ENCODE measurements around the gene KIF12. TPM values are rescaled to one million over a fixed set of nuclear protein-coding genes. Genes with fewer than 3 reads are reported as not detected.

KIF12 gene
- polyA plus RNA-seq, 3 donors: not detected

DNA sequence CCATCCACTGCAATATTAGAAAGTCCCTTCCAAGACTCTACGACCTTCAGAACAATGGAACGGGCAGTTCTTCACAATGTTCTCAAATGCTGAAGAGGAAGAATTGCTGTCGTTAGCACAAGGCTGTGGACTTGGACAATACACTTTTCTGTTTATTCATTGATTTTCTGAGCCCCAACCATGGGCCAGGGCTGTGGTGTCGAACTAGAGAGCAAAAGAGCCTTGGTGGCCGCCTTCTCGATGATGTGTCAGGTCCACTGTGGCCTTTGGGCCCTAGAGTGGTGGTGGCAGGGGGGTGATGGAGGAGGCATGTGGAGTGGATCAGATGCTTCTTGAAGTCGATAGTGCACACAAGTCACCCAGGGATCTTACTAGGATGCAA lies 18.5 kb upstream of the KIF12 start:
- H3K4me3 Mint-ChIP-seq: no peak overlapping the region
- H3K27me3 Mint-ChIP-seq (ENCODE audit: low read depth in 3 of 3): peaks cover 7 to 27% (median 13%) of the 10 kb centered on the region in 3 donors
- H3K36me3 Mint-ChIP-seq: no peaks in the 10 kb centered on the region
- Histone ChIP-seq H2AFZ (ENCODE audit: insufficient read depth, low read depth, low read length, poor library complexity, severe bottlenecking) (no peak overlapping the region), H3K4me3 (replicated peaks in 1 of 3; ENCODE audit: low read depth in 2 of 3, low read length in 3 of 3) (no peak overlapping the region), H3K9me3 (replicated peaks in 1 of 2; ENCODE audit: control insufficient read depth in 1 of 2, insufficient read depth in 1 of 2, low read length in 2 of 2) (no peaks in the 10 kb centered on the region), H4K20me1 (ENCODE audit: insufficient read depth, low read length) (no peaks in the 10 kb centered on the region), H3K79me2 (ENCODE audit: insufficient read depth, low read length) (no peaks in the 10 kb centered on the region), H3K4me2 (replicated peaks; ENCODE audit: extremely low read depth, low read length, poor library complexity, severe bottlenecking) (no peak overlapping the region), H3K36me3 (replicated peaks in 1 of 2; ENCODE audit: control insufficient read depth in 1 of 2, insufficient read depth in 2 of 2, low read length in 2 of 2) (no peaks in the 10 kb centered on the region), H3K9ac (ENCODE audit: insufficient read depth, low read length, poor library complexity, severe bottlenecking) (no peak overlapping the region), H3K4me1 (ENCODE audit: control insufficient read depth in 1 of 2, insufficient read depth in 2 of 2, low read length in 2 of 2) (no peaks in the 10 kb centered on the region), H3K27ac (ENCODE audit: low read depth in 1 of 2, low read length in 2 of 2) (no peak overlapping the region), H3K27me3 (ENCODE audit: control insufficient read depth in 2 of 2, insufficient read depth in 2 of 2, low read length in 2 of 2) (no peaks in the 10 kb centered on the region)
- peaks cover 0 to 2% (median 0%) of the 10 kb centered on the region in 7 donors for H3K9me3 Mint-ChIP-seq
- intact Hi-C loops (cut with micrococcal nuclease): no loop called here
- WGBS (ENCODE audit: insufficient coverage): 71% methylated on average over 5 of the region's 7 CpGs
- no peak for DNase-seq
- TF ChIP-seq, protein P1, sequence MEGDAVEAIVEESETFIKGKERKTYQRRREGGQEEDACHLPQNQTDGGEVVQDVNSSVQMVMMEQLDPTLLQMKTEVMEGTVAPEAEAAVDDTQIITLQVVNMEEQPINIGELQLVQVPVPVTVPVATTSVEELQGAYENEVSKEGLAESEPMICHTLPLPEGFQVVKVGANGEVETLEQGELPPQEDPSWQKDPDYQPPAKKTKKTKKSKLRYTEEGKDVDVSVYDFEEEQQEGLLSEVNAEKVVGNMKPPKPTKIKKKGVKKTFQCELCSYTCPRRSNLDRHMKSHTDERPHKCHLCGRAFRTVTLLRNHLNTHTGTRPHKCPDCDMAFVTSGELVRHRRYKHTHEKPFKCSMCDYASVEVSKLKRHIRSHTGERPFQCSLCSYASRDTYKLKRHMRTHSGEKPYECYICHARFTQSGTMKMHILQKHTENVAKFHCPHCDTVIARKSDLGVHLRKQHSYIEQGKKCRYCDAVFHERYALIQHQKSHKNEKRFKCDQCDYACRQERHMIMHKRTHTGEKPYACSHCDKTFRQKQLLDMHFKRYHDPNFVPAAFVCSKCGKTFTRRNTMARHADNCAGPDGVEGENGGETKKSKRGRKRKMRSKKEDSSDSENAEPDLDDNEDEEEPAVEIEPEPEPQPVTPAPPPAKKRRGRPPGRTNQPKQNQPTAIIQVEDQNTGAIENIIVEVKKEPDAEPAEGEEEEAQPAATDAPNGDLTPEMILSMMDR (IDR thresholded peaks at IDR 0.05): no peak
- no peak overlapping the region for H3K27ac Mint-ChIP-seq
- no peaks in the 10 kb centered on the region for H3K4me1 Mint-ChIP-seq

DNA sequence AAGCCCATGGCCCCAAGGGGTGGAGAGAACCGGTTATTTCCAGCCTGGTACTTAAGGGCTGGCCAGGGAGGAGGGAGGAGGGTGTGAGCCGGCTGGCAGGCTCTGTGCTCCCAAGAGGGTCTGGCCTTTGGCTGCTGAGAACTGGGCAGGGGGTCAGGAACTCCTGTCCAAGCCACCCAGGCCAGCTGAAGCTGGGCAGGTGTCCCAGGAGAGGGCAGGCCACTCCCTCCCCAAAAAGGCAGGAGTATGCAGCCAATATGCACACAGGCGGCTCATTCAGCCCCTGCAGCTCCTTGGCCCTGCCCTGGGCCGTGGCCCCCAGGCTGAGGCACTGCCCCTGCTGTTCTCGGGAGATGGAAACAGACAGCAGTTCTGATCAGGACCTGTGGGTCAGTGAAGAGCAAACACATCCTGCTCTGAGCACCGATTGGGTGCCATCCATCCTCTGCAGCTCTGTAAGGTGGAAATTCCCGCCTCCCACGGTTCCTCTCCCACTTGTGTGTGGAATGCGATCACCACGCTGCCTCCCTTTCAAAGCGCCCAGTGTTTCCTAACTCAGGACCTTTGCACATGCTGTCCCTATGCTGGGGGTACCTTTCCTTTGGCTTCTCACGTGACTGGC lies 17.1 kb upstream of the KIF12 start:
- H2AFZ ChIP-seq (ENCODE audit: insufficient read depth, low read depth, low read length, poor library complexity, severe bottlenecking): no peak overlapping the region
- Mint-ChIP-seq H3K36me3 (no peaks in the 10 kb centered on the region), H3K27me3 (ENCODE audit: low read depth in 3 of 3) (peaks cover 7 to 27% (median 13%) of the 10 kb centered on the region in 3 donors), H3K4me1 (no peaks in the 10 kb centered on the region), H3K27ac (peak overlapping the region in 1 of 7 donors; percentile 37), H3K4me3 (no peak overlapping the region), H3K9me3 (peaks cover 0 to 2% (median 0%) of the 10 kb centered on the region in 7 donors)
- no peak overlapping the region for H3K27ac ChIP-seq (ENCODE audit: low read depth in 1 of 2, low read length in 2 of 2)
- TF ChIP-seq, protein P1 (IDR thresholded peaks at IDR 0.05): no peak
- no peaks in the 10 kb centered on the region for H3K36me3 ChIP-seq (replicated peaks in 1 of 2; ENCODE audit: control insufficient read depth in 1 of 2, insufficient read depth in 2 of 2, low read length in 2 of 2)
- WGBS (ENCODE audit: insufficient coverage): 87% methylated on average over 12 of the region's 12 CpGs
- H3K9ac ChIP-seq (ENCODE audit: insufficient read depth, low read length, poor library complexity, severe bottlenecking): no peak overlapping the region
- H4K20me1 ChIP-seq (ENCODE audit: insufficient read depth, low read length): no peaks in the 10 kb centered on the region
- no peak overlapping the region for H3K4me2 ChIP-seq (replicated peaks; ENCODE audit: extremely low read depth, low read length, poor library complexity, severe bottlenecking)
- no peak for DNase-seq
- H3K4me3 ChIP-seq (replicated peaks in 1 of 3; ENCODE audit: low read depth in 2 of 3, low read length in 3 of 3): no peak overlapping the region
- H3K27me3 ChIP-seq (ENCODE audit: control insufficient read depth in 2 of 2, insufficient read depth in 2 of 2, low read length in 2 of 2): no peaks in the 10 kb centered on the region
- no peaks in the 10 kb centered on the region for H3K4me1 ChIP-seq (ENCODE audit: control insufficient read depth in 1 of 2, insufficient read depth in 2 of 2, low read length in 2 of 2)
- intact Hi-C loops (cut with micrococcal nuclease): no loop called here
- H3K9me3 ChIP-seq (replicated peaks in 1 of 2; ENCODE audit: control insufficient read depth in 1 of 2, insufficient read depth in 1 of 2, low read length in 2 of 2): no peaks in the 10 kb centered on the region
- H3K79me2 ChIP-seq (ENCODE audit: insufficient read depth, low read length): no peaks in the 10 kb centered on the region
